Measurements from ENCODE around the gene MFAP3. TPM values are rescaled to one million over a fixed set of nuclear protein-coding genes. Genes with fewer than 3 reads are reported as not detected.

Gene MFAP3
- total and polyA plus RNA-seq, 2 experiments from 2014 or later = 20.5 to 88.8 TPM

GRCh38 chr5:154098465-154098864 is 59.7 kb downstream of the MFAP3 start:
- Histone ChIP-seq H4K20me1 (ENCODE audit: insufficient read depth) (no peaks in the 10 kb centered on the region), H3K79me2 (ENCODE audit: insufficient read depth) (no peaks in the 10 kb centered on the region), H3K9ac (no peak overlapping the region), H3K4me3 (no peak overlapping the region), H3K27ac (no peak overlapping the region), H3F3A (ENCODE audit: insufficient read depth) (no peaks in the 10 kb centered on the region), H3K27me3 (replicated peaks; ENCODE audit: insufficient read depth) (no peaks in the 10 kb centered on the region; the same call in 1 of the 2 replicates), H2AFZ (no peak overlapping the region), H3K4me1 (ENCODE audit: insufficient read depth) (no peaks in the 10 kb centered on the region), H3K9me3 (ENCODE audit: low read depth) (no peaks in the 10 kb centered on the region), H3K36me3 (ENCODE audit: low read depth) (no peaks in the 10 kb centered on the region), H3K4me2 (ENCODE audit: unreplicated experiment) (no peak overlapping the region), H3K9me2 (ENCODE audit: insufficient read depth) (no peaks in the 10 kb centered on the region)
- in situ Hi-C loops (cut with MboI) = no loop called here
- no peak for DNase-seq
- WGBS, 2 experiments (ENCODE audit: low coverage in 1 of 2, low lambda C conversion rate in 2 of 2, missing lambda C conversion rate in 2 of 2) = 51 to 55% methylated on average over 2 of the region's 2 CpGs
- TF ChIP-seq EZH2phosphoT487 (IDR thresholded peaks at IDR 0.05; ENCODE audit: insufficient read depth, low read depth) = no peak
- TF ChIP-seq EZH2 (IDR thresholded peaks at IDR 0.05; ENCODE audit: insufficient read depth, poor library complexity, severe bottlenecking) = no peak

- Histone ChIP-seq H3F3A (ENCODE audit: insufficient read depth) (no peaks in the 10 kb centered on the region), H2AFZ (no peak overlapping the region), H3K4me1 (ENCODE audit: insufficient read depth) (no peaks in the 10 kb centered on the region), H3K9me2 (ENCODE audit: insufficient read depth) (no peaks in the 10 kb centered on the region), H3K4me2 (ENCODE audit: unreplicated experiment) (no peak overlapping the region), H3K27ac (no peak overlapping the region), H3K9ac (no peak overlapping the region), H3K36me3 (ENCODE audit: low read depth) (no peaks in the 10 kb centered on the region), H3K4me3 (no peak overlapping the region), H3K9me3 (ENCODE audit: low read depth) (no peaks in the 10 kb centered on the region), H4K20me1 (ENCODE audit: insufficient read depth) (no peaks in the 10 kb centered on the region), H3K79me2 (ENCODE audit: insufficient read depth) (no peaks in the 10 kb centered on the region), H3K27me3 (replicated peaks; ENCODE audit: insufficient read depth) (no peaks in the 10 kb centered on the region)
- TF ChIP-seq EZH2 (IDR thresholded peaks at IDR 0.05; ENCODE audit: insufficient read depth, poor library complexity, severe bottlenecking) = no peak
- TF ChIP-seq EZH2phosphoT487 (IDR thresholded peaks at IDR 0.05; ENCODE audit: insufficient read depth, low read depth) = no peak
- DNase-seq = no peak
- in situ Hi-C loops (cut with MboI) = no loop called here
- WGBS, 2 experiments (ENCODE audit: low coverage in 1 of 2, low lambda C conversion rate in 2 of 2, missing lambda C conversion rate in 2 of 2) = 70 to 83% methylated on average over 1 of the region's 1 CpG
Observed at GRCh38 chr5:154101184-154101583, 62.4 kb downstream of the MFAP3 start.

GRCh38 chr5:154103233-154103632 is 64.5 kb downstream of the MFAP3 start:
- no peak overlapping the region for H2AFZ ChIP-seq
- DNase-seq = no peak
- H3K9me3 ChIP-seq (ENCODE audit: low read depth) = no peaks in the 10 kb centered on the region
- no peak for TF ChIP-seq EZH2phosphoT487 (IDR thresholded peaks at IDR 0.05; ENCODE audit: insufficient read depth, low read depth)
- no peak for TF ChIP-seq EZH2 (IDR thresholded peaks at IDR 0.05; ENCODE audit: insufficient read depth, poor library complexity, severe bottlenecking)
- no peaks in the 10 kb centered on the region for H3K4me1 ChIP-seq (ENCODE audit: insufficient read depth)
- H3K9me2 ChIP-seq (ENCODE audit: insufficient read depth) = no peaks in the 10 kb centered on the region
- no peaks in the 10 kb centered on the region for H4K20me1 ChIP-seq (ENCODE audit: insufficient read depth)
- H3K4me2 ChIP-seq (ENCODE audit: unreplicated experiment) = no peak overlapping the region
- in situ Hi-C loops (cut with MboI) = no loop called here
- H3K9ac ChIP-seq = no peak overlapping the region
- no peaks in the 10 kb centered on the region for H3F3A ChIP-seq (ENCODE audit: insufficient read depth)
- H3K27me3 ChIP-seq (replicated peaks; ENCODE audit: insufficient read depth) = no peaks in the 10 kb centered on the region
- no peaks in the 10 kb centered on the region for H3K79me2 ChIP-seq (ENCODE audit: insufficient read depth)
- no peak overlapping the region for H3K4me3 ChIP-seq
- 48 to 52% methylated on average over 4 of the region's 4 CpGs for WGBS, 2 experiments (ENCODE audit: low coverage in 1 of 2, low lambda C conversion rate in 2 of 2, missing lambda C conversion rate in 2 of 2)
- no peak overlapping the region for H3K27ac ChIP-seq
- H3K36me3 ChIP-seq (ENCODE audit: low read depth) = no peaks in the 10 kb centered on the region

Other genes starting within 250 kb of the MFAP3 start
- gene FAM114A2, start 57 bp upstream of the MFAP3 start, total RNA-seq (2014; rRNA removed; shearing (Covaris generic)) = 20.2 and 24.8 TPM in 2 replicates
- 25.3 and 27.0 TPM in 2 replicates for gene FAM114A2, start 57 bp upstream of the MFAP3 start, polyA plus RNA-seq (2016; fragmentation: Nextera tagmentation; extraction: Ambion mirVana)
- 65.4 and 67.9 TPM in 2 replicates for gene GALNT10, start 151.8 kb downstream of the MFAP3 start, total RNA-seq (2014; rRNA removed; shearing (Covaris generic))
- 23.3 and 28.2 TPM in 2 replicates for gene GALNT10, start 151.8 kb downstream of the MFAP3 start, polyA plus RNA-seq (2016; fragmentation: Nextera tagmentation; extraction: Ambion mirVana)